OCI-LY7 (cell line): ENCODE data around the gene KIF4B. TPM values are rescaled to one million over a fixed set of nuclear protein-coding genes. Genes with fewer than 3 reads are reported as not detected.

Source experiments
- BruUV-seq: library from RNA; stranded (reverse); fragments of 400-500 nt; replicated peaks from 2 replicates; lab custom pipeline; 2021; lab: Mats Ljungman, UMichigan
- CTCF ChIA-PET: fragments of 300-600 bp; sonication (Branson Sonifier 250); formaldehyde crosslinking; loops from one replicate; lab custom pipeline; 2022; ENCODE audit warnings: antibody characterized with exemption; ENCODE audit not compliant: unreplicated experiment; lab: Charles Lee
- POLR2A ChIA-PET: fragments of 300-600 bp; sonication (Branson Sonifier 250); formaldehyde crosslinking; loops from one replicate; lab custom pipeline; 2022; ENCODE audit warnings: antibody characterized with exemption; lab: Charles Lee
- DNase-seq: peaks from one replicate; pipeline ENCODE4 v3.0.0-alpha.2; 2015; ENCODE audit warnings: low spot score
- H2AFZ ChIP-seq: fragments of 200-600 bp; sonication (generic), shearing (Covaris generic); 2 replicates; pipeline ENCODE4 v1.6.1; 2014; ENCODE audit warnings: mild to moderate bottlenecking, antibody characterized with exemption, low read length, moderate library complexity
- H3K27ac ChIP-seq: fragments of 200-600 bp; sonication (generic); 2 replicates; pipeline ENCODE4 v1.5.1; 2014; ENCODE audit warnings: mixed run types, low read depth, mild to moderate bottlenecking, moderate library complexity, low read length, inconsistent platforms; ENCODE audit not compliant: poor library complexity, severe bottlenecking
- H3K36me3 ChIP-seq: fragments of 200-600 bp; sonication (generic); 2 replicates; pipeline ENCODE4 v1.6.1; 2014; ENCODE audit warnings: mild to moderate bottlenecking, antibody characterized with exemption, low read length, moderate library complexity, mixed read lengths; ENCODE audit not compliant: insufficient read depth
- H3K4me1 ChIP-seq: fragments of 200-600 bp; sonication (generic); 2 replicates; pipeline ENCODE4 v1.5.1; 2014; ENCODE audit warnings: mild to moderate bottlenecking, low read length; ENCODE audit not compliant: insufficient read depth, poor library complexity, severe bottlenecking
- H3K4me2 ChIP-seq: fragments of 200-600 bp; sonication (generic); 2 replicates; pipeline ENCODE4 v1.6.1; 2014; ENCODE audit warnings: mild to moderate bottlenecking, low read length
- H3K4me3 ChIP-seq: fragments of 200-600 bp; sonication (generic); 2 replicates; pipeline ENCODE4 v1.5.1; 2014; ENCODE audit warnings: mild to moderate bottlenecking, low read depth, low read length; ENCODE audit not compliant: poor library complexity, severe bottlenecking
- H3K79me2 ChIP-seq: fragments of 200-600 bp; sonication (generic); 2 replicates; pipeline ENCODE4 v1.6.1; 2016; ENCODE audit warnings: low read depth, mild to moderate bottlenecking, low read length, moderate library complexity, mixed read lengths; ENCODE audit not compliant: insufficient read depth
- H3K9me2 ChIP-seq: fragments of 200-600 bp; sonication (generic); 2 replicates; pipeline ENCODE4 v1.6.1; 2016; ENCODE audit warnings: mild to moderate bottlenecking, low read length, mixed read lengths; ENCODE audit not compliant: insufficient read depth
- H3K9me3 ChIP-seq: fragments of 200-600 bp; sonication (generic); 2 replicates; pipeline ENCODE4 v1.6.1; 2014; ENCODE audit warnings: mild to moderate bottlenecking, mixed run types, low read length, mixed read lengths
- H4K20me1 ChIP-seq: fragments of 200-600 bp; sonication (generic); 2 replicates; pipeline ENCODE4 v1.6.1; 2014; ENCODE audit warnings: mild to moderate bottlenecking, antibody characterized with exemption, low read length, moderate library complexity, mixed read lengths; ENCODE audit not compliant: insufficient read depth
- CTCF ChIP-seq: fragments of 200-600 bp; sonication (generic); conservative IDR thresholded peaks from 2 replicates; pipeline ENCODE4 v1.5.1; 2014; ENCODE audit warnings: mild to moderate bottlenecking, antibody characterized with exemption, low read length, moderate library complexity, mixed read lengths
- EZH2phosphoT487 ChIP-seq: fragments of 200-600 bp; sonication (generic); IDR thresholded peaks from 2 replicates; pipeline ENCODE4 v1.6.1; 2018; ENCODE audit warnings: low read depth, borderline replicate concordance, mild to moderate bottlenecking, mixed run types, antibody characterized with exemption, low read length, moderate library complexity, mixed read lengths
- intact Hi-C: fragments of 100-400 bp; cut with micrococcal nuclease; formaldehyde crosslinking; loops from one replicate; pipeline ENCODE4 v1.10.0; 2022; ENCODE audit not compliant: unreplicated experiment
- total RNA-seq, 2 experiments: library from RNA; depleted of rRNA in 1 of 2; stranded (reverse); fragments of >200 nt in 1 of 2; shearing (Covaris generic) in 1 of 2; gene quantifications; 2 replicates each; pipeline ENCODE4 v1.2.3, GENCODE V29; 2014 to 2022

KIF4B gene
- total RNA-seq, 2 experiments from 2014 or later = not detected

GRCh38 chr5:154986151-154986550 lies 27.4 kb upstream of the KIF4B start:
- CTCF ChIA-PET = no interaction called here
- DNase-seq = no peak
- Histone ChIP-seq H3K9me2 (no peaks in the 10 kb centered on the region), H3K27ac (no peak overlapping the region), H3K79me2 (no peaks in the 10 kb centered on the region), H3K9me3 (no peaks in the 10 kb centered on the region), H3K36me3 (no peaks in the 10 kb centered on the region), H3K4me1 (no peaks in the 10 kb centered on the region), H4K20me1 (no peaks in the 10 kb centered on the region), H2AFZ (no peak overlapping the region), H3K4me2 (no peak overlapping the region), H3K4me3 (no peak overlapping the region)
- no peak for TF ChIP-seq CTCF
- no peak for TF ChIP-seq EZH2phosphoT487
- POLR2A ChIA-PET = interaction anchor here (0.7 kb wide), 1 partner anchor 11 kb away, joined by 3 read pairs; no protein-coding TSS in a partner anchor
- intact Hi-C loops = no loop called here
- BruUV-seq = no TSS peak

GRCh38 chr5:154989626-154990025 lies 23.9 kb upstream of the KIF4B start:
- H3K4me2 ChIP-seq = no peak overlapping the region
- no peak overlapping the region for H2AFZ ChIP-seq
- DNase-seq = no peak
- H3K9me2 ChIP-seq = no peaks in the 10 kb centered on the region
- H4K20me1 ChIP-seq = no peaks in the 10 kb centered on the region
- no peaks in the 10 kb centered on the region for H3K36me3 ChIP-seq
- no peak overlapping the region for H3K27ac ChIP-seq
- CTCF ChIA-PET = no interaction called here
- no peaks in the 10 kb centered on the region for H3K79me2 ChIP-seq
- H3K4me3 ChIP-seq = no peak overlapping the region
- H3K4me1 ChIP-seq = no peaks in the 10 kb centered on the region
- intact Hi-C loops = no loop called here
- TF ChIP-seq CTCF (no peak), EZH2phosphoT487 (no peak)
- POLR2A ChIA-PET = interaction anchor here (0.7 kb wide), 1 partner anchor 278 kb away, joined by 3 read pairs; no protein-coding TSS in a partner anchor
- H3K9me3 ChIP-seq = no peaks in the 10 kb centered on the region
- no TSS peak for BruUV-seq

- intact Hi-C loops = no loop called here
- BruUV-seq = no TSS peak
Measured at GRCh38 chr5:154993461-154993860, 20.1 kb upstream of the KIF4B start.

More at GRCh38 chr5:154993461-154993860, 20.1 kb upstream of the KIF4B start:
- TF ChIP-seq CTCF (no peak), EZH2phosphoT487 (no peak)
- no peak overlapping the region for H3K27ac ChIP-seq
- ChIA-PET POLR2A (no interaction called here), CTCF (interaction anchor here (0.7 kb wide), 1 partner anchor 1453 kb away, joined by 8 read pairs; no protein-coding TSS in a partner anchor)
- H3K4me3 ChIP-seq = no peak overlapping the region
- no peaks in the 10 kb centered on the region for H3K36me3 ChIP-seq
- no peaks in the 10 kb centered on the region for H3K9me3 ChIP-seq
- no peaks in the 10 kb centered on the region for H3K4me1 ChIP-seq
- no peaks in the 10 kb centered on the region for H3K79me2 ChIP-seq
- H3K9me2 ChIP-seq = no peaks in the 10 kb centered on the region
- H4K20me1 ChIP-seq = no peaks in the 10 kb centered on the region
- no peak overlapping the region for H3K4me2 ChIP-seq
- H2AFZ ChIP-seq = no peak overlapping the region
- DNase-seq = no peak
